Brain microvascular endothelial cell (primary cell): ENCODE measurements around the gene TRMT1L.

Source experiments
- DNase-seq: peaks from one replicate; pipeline ENCODE4 v3.0.0-alpha.2; 2020
- H3K27ac ChIP-seq: fragments of 250-450 bp; sonication (Bioruptor Pico); 2 replicates; pipeline ENCODE4 v1.5.1; 2020; ENCODE audit warnings: mild to moderate bottlenecking, moderate library complexity
- H3K27me3 ChIP-seq: fragments of 250-450 bp; sonication (Bioruptor Pico); replicated peaks from 2 replicates; pipeline ENCODE4 v1.5.1; 2020; ENCODE audit warnings: mild to moderate bottlenecking
- H3K36me3 ChIP-seq: fragments of 250-450 bp; sonication (Bioruptor Pico); replicated peaks from 2 replicates; pipeline ENCODE4 v1.5.1; 2020; ENCODE audit warnings: mild to moderate bottlenecking
- H3K4me3 ChIP-seq: 2 replicates; pipeline ENCODE4 v1.5.1; 2011; ENCODE audit warnings: low read depth, mild to moderate bottlenecking, control low read depth, low read length, moderate library complexity
- in situ Hi-C: cut with HindIII; loops from 2 replicates; pipeline ENCODE4 v1.10.0; 2017; ENCODE audit warnings: low sequenced_read_pairs, low pct_ligation_motif_present
- TF ChIP-seq, protein P1 (sequence below): IDR thresholded peaks from 2 replicates; pipeline ENCODE4 v1.5.1; 2011; ENCODE audit warnings: low read depth, mild to moderate bottlenecking, moderate library complexity, low read length, control low read depth, inconsistent platforms; ENCODE audit errors: missing control alignments

The TRMT1L gene

DNA sequence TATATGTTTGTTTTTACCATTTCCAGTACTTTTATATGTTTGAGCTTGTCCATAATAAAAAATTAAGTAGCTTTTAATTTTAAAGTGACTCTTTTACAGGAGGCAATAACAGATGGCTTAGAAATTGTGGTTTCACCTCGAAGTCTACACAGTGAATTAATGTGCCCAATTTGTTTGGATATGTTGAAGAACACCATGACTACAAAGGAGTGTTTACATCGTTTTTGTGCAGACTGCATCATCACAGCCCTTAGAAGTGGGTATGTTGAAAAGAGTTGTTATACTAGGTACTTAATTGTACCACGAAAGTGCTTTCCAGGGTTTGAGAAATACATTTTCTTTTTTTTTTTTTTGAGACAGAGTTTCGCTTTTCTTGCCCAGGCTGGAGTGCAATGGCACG, 65.3 kb downstream of the TRMT1L start:
- H3K27me3 ChIP-seq: no peaks in the 10 kb centered on the region
- no peak overlapping the region for H3K4me3 ChIP-seq
- no peak overlapping the region for H3K27ac ChIP-seq
- in situ Hi-C loops: no loop called here
- H3K36me3 ChIP-seq: peaks cover 2% of the 10 kb centered on the region
- no peak for DNase-seq
- TF ChIP-seq, protein P1, sequence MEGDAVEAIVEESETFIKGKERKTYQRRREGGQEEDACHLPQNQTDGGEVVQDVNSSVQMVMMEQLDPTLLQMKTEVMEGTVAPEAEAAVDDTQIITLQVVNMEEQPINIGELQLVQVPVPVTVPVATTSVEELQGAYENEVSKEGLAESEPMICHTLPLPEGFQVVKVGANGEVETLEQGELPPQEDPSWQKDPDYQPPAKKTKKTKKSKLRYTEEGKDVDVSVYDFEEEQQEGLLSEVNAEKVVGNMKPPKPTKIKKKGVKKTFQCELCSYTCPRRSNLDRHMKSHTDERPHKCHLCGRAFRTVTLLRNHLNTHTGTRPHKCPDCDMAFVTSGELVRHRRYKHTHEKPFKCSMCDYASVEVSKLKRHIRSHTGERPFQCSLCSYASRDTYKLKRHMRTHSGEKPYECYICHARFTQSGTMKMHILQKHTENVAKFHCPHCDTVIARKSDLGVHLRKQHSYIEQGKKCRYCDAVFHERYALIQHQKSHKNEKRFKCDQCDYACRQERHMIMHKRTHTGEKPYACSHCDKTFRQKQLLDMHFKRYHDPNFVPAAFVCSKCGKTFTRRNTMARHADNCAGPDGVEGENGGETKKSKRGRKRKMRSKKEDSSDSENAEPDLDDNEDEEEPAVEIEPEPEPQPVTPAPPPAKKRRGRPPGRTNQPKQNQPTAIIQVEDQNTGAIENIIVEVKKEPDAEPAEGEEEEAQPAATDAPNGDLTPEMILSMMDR: no peak

GRCh38 chr1:185087746-185088145, 69.0 kb downstream of the TRMT1L start:
- H3K27ac ChIP-seq: no peak overlapping the region
- in situ Hi-C loops: no loop called here
- H3K36me3 ChIP-seq: peaks cover 2% of the 10 kb centered on the region
- H3K27me3 ChIP-seq: no peaks in the 10 kb centered on the region
- TF ChIP-seq, protein P1: no peak
- no peak for DNase-seq
- H3K4me3 ChIP-seq: no peak overlapping the region

GRCh38 chr1:185087101-185087500, 69.7 kb downstream of the TRMT1L start:
- Histone ChIP-seq H3K27ac (no peak overlapping the region), H3K27me3 (no peaks in the 10 kb centered on the region), H3K36me3 (peaks cover 2% of the 10 kb centered on the region), H3K4me3 (no peak overlapping the region)
- DNase-seq: no peak
- in situ Hi-C loops: no loop called here
- TF ChIP-seq, protein P1: no peak

DNA sequence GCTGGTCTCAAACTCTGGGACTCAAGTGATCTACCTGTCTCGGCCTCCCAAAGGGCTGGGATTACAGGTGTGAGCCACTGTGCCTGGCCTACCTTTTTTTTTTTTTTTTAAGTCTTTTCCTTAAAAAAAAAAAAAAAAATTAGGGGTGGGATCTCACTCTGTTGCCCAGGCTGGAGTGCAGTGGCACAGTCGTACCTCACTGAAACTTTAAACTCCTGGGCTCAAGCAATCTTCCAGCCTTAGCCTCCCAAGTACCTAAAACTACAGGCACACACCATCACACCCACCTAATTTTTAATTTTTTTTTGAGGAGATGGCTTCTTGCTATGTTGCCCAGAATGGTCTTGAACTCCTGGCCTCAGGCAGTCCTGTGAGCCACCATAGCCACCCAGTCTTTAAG, 72.9 kb downstream of the TRMT1L start:
- Histone ChIP-seq H3K36me3 (peaks cover 2% of the 10 kb centered on the region), H3K27ac (no peak overlapping the region), H3K27me3 (no peaks in the 10 kb centered on the region), H3K4me3 (no peak overlapping the region)
- DNase-seq: no peak
- in situ Hi-C loops: no loop called here
- TF ChIP-seq, protein P1: no peak

- Histone ChIP-seq H3K4me3 (no peak overlapping the region), H3K27ac (no peak overlapping the region), H3K36me3 (no peaks in the 10 kb centered on the region), H3K27me3 (no peaks in the 10 kb centered on the region)
- TF ChIP-seq, protein P1: no peak
- in situ Hi-C loops: no loop called here
- DNase-seq: no peak
Observed at GRCh38 chr1:185080422-185080821, 76.3 kb downstream of the TRMT1L start.

- Histone ChIP-seq H3K36me3 (no peaks in the 10 kb centered on the region), H3K27ac (no peak overlapping the region), H3K4me3 (no peak overlapping the region), H3K27me3 (no peaks in the 10 kb centered on the region)
- TF ChIP-seq, protein P1: no peak
- in situ Hi-C loops: no loop called here
- DNase-seq: no peak
Observed at GRCh38 chr1:185077374-185077773, 79.4 kb downstream of the TRMT1L start.
